Measurements from ENCODE around the gene CCBE1.

Gene CCBE1

GRCh38 chr18:59385191-59385590 lies 312.0 kb downstream of the CCBE1 start:
- DNase-seq (ENCODE audit: low spot score in 2 of 2) (no peak), ATAC-seq (ENCODE audit: low read depth) (no peak)
- no peak overlapping the region for H3K27ac Mint-ChIP-seq
- H3K9me3 Mint-ChIP-seq: no peaks in the 10 kb centered on the region
- no peak overlapping the region for H3K4me3 Mint-ChIP-seq
- H3K27me3 Mint-ChIP-seq: peaks cover 8% of the 10 kb centered on the region
- H3K4me1 Mint-ChIP-seq: no peaks in the 10 kb centered on the region
- no peaks in the 10 kb centered on the region for H3K36me3 Mint-ChIP-seq

GRCh38 chr18:59383851-59384250 lies 313.4 kb downstream of the CCBE1 start:
- Mint-ChIP-seq H3K36me3 (no peaks in the 10 kb centered on the region), H3K4me1 (no peaks in the 10 kb centered on the region), H3K27ac (no peak overlapping the region), H3K27me3 (peaks cover 15% of the 10 kb centered on the region), H3K4me3 (no peak overlapping the region), H3K9me3 (no peaks in the 10 kb centered on the region)
- DNase-seq (ENCODE audit: low spot score in 2 of 2) (no peak), ATAC-seq (ENCODE audit: low read depth) (no peak)

- Mint-ChIP-seq H3K4me1 (peaks cover 1% of the 10 kb centered on the region), H3K27me3 (peaks cover 17% of the 10 kb centered on the region), H3K27ac (no peak overlapping the region), H3K36me3 (no peaks in the 10 kb centered on the region), H3K4me3 (no peak overlapping the region), H3K9me3 (no peaks in the 10 kb centered on the region)
- DNase-seq (ENCODE audit: low spot score in 2 of 2): no peak
- no peak for ATAC-seq (ENCODE audit: low read depth)
These were observed 314.8 kb downstream of the CCBE1 start for GRCh38 chr18:59382383-59382782.

- Mint-ChIP-seq H3K4me3 (no peak overlapping the region), H3K4me1 (peaks cover 6% of the 10 kb centered on the region), H3K36me3 (no peaks in the 10 kb centered on the region), H3K27me3 (peaks cover 17% of the 10 kb centered on the region), H3K27ac (no peak overlapping the region), H3K9me3 (no peaks in the 10 kb centered on the region)
- no peak for DNase-seq (ENCODE audit: low spot score in 2 of 2)
- no peak for ATAC-seq (ENCODE audit: low read depth)
These were observed 315.3 kb downstream of the CCBE1 start for GRCh38 chr18:59381949-59382348.

All from memory B cell (primary cell).